ENCODE data around the gene DDRGK1.

The DDRGK1 gene

GRCh38 chr20:3224681-3225421, 20.4 kb upstream of the DDRGK1 start:
- DNase-seq (ENCODE audit: low read depth) = no peak
- H3K4me3 ChIP-seq (ENCODE audit: low read depth, low read length) = no peak overlapping the region
- TF ChIP-seq, protein P1, sequence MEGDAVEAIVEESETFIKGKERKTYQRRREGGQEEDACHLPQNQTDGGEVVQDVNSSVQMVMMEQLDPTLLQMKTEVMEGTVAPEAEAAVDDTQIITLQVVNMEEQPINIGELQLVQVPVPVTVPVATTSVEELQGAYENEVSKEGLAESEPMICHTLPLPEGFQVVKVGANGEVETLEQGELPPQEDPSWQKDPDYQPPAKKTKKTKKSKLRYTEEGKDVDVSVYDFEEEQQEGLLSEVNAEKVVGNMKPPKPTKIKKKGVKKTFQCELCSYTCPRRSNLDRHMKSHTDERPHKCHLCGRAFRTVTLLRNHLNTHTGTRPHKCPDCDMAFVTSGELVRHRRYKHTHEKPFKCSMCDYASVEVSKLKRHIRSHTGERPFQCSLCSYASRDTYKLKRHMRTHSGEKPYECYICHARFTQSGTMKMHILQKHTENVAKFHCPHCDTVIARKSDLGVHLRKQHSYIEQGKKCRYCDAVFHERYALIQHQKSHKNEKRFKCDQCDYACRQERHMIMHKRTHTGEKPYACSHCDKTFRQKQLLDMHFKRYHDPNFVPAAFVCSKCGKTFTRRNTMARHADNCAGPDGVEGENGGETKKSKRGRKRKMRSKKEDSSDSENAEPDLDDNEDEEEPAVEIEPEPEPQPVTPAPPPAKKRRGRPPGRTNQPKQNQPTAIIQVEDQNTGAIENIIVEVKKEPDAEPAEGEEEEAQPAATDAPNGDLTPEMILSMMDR (IDR thresholded peaks at IDR 0.05; ENCODE audit: insufficient read depth, low read depth, low read length, missing control alignments) = no peak

DNA sequence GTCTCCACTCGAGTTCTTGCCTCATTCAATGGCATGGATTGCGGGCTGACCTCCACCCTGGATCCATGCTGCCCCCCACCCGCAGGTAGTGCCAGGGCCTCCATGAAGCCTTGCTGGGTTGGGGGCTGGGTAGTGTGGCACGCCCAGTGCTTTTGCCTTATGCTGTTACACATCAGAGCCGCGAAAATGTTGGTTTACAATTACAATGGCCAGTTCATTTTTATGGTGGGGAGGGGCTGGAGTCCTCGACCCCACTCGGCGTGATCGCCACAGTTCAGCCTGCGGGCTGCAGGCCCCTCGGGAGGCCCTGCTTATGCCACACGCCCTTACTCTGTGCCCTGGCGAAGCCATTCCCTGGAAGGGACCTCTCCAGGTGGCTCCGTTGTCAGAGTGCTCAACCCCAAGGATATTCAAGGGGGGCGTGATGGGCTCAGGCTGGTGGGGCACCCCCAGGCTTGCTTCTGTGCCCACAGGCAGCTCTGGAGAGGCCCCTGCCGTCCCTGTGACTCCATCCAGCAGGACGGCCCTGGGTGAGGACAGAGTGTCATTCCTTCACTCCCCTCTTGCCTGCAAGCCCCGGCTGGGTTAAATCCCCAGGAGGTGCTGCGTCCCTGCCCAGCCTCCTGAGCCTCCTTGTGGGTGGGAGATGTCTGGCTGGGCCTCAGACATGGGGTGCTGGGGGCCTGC, 19.7 kb upstream of the DDRGK1 start:
- H3K4me3 ChIP-seq (ENCODE audit: low read depth, low read length) = no peak overlapping the region

DNA sequence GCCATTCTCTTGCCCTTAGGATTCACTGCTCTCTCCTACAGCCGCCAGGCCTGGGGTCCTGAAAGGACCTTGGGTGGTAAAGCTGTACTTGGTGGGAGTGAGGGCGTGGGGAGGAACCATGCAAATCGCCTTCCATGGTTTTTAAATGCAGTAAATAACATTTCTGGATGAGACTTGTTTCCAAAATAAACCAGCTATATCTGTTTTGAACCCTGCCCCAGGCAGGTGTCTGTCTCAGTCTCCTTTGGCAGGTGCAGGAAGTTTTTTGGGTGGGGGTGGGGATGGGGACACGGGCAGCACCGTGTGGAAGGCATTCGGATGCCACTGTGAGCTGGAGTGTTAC, 19.1 kb upstream of the DDRGK1 start:
- no peak for DNase-seq (ENCODE audit: low read depth)
- no peak overlapping the region for H3K4me3 ChIP-seq (ENCODE audit: low read depth, low read length)
- TF ChIP-seq, protein P1 (IDR thresholded peaks at IDR 0.05; ENCODE audit: insufficient read depth, low read depth, low read length, missing control alignments) = no peak

More for the DNA sequence above, 19.7 kb upstream of the DDRGK1 start:
- DNase-seq (ENCODE audit: low read depth) = no peak
- TF ChIP-seq, protein P1 (IDR thresholded peaks at IDR 0.05; ENCODE audit: insufficient read depth, low read depth, low read length, missing control alignments) = no peak

DNA sequence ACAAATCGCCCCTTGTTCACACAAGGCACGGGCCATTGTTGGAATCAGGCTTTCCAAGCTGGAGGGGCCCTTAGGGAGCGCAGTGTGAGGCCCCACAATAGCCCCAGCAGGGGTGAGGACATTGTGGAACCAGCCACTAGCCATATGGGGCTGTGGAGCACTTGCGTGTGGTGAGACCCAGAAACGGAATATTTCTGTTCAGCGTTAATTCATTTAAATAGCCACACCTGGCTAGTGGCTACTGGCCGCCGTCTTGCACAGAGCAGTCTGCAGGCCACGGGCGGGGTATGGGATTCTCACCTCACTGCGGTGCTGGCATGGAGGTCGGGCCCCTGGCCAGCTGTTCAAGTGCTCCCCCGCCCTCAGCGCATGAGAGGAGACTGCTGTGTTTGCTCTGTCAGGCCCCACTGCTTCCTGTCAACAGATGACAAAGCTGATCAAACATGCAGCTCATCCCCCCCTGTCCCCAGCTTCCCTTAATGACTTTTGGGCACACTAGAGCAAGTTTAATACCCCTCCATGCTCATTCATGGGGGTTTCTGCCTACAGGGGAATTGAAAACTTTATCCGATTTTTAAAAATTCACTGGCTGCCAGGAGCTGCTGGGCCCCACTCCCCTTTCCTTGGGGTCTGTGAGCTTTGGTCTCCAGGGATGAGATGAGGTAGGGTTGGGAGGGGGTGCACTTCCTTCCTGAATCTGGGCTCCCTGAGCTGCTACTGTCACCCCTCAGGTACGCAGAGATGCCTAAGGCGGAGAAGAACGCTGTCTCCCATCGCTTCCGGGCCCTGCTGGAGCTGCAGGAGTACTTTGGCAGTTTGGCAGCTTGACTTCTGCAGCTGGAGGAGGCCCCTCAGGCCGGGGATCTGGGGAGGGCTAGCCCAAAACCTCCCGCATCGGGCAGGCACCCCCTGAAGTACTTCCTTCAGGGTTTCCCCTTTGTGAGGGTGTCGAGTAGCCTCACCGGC, 18.4 kb upstream of the DDRGK1 start:
- H3K4me3 ChIP-seq (ENCODE audit: low read depth, low read length) = no peak overlapping the region
- peak; percentile 53 for DNase-seq (ENCODE audit: low read depth)
- TF ChIP-seq, protein P1 (IDR thresholded peaks at IDR 0.05; ENCODE audit: insufficient read depth, low read depth, low read length, missing control alignments) = no peak

GRCh38 chr20:3221398-3222226, 17.1 kb upstream of the DDRGK1 start:
- TF ChIP-seq, protein P1 (IDR thresholded peaks at IDR 0.05; ENCODE audit: insufficient read depth, low read depth, low read length, missing control alignments) = no peak
- DNase-seq (ENCODE audit: low read depth) = no peak
- no peak overlapping the region for H3K4me3 ChIP-seq (ENCODE audit: low read depth, low read length)

Data from GM12865 (cell line).